Suprapubic skin (tissue), 3 donors: ENCODE data around the gene LRIG1.

Source experiments
- CTCF ChIP-seq, 2 donors: fragments of 200-600 bp in 1 of 2; fragments of 450-650 bp in 1 of 2; sonication (generic) in 1 of 2; IDR thresholded peaks; one replicate each; pipeline ENCODE4 v1.5.1; 2016 to 2019; ENCODE audit warnings: antibody characterized with exemption in 2 of 2, mild to moderate bottlenecking in 1 of 2, moderate library complexity in 1 of 2
- EP300 ChIP-seq: sonication (generic); formaldehyde crosslinking; IDR thresholded peaks from one replicate; pipeline ENCODE4 v1.6.1; 2017; ENCODE audit warnings: antibody characterized with exemption
- POLR2A ChIP-seq, 2 donors: fragments of 450-650 bp; IDR thresholded peaks; one replicate each; pipeline ENCODE4 v1.6.1; 2017; ENCODE audit warnings: antibody characterized with exemption in 2 of 2, mild to moderate bottlenecking in 2 of 2, moderate library complexity in 2 of 2

DNA sequence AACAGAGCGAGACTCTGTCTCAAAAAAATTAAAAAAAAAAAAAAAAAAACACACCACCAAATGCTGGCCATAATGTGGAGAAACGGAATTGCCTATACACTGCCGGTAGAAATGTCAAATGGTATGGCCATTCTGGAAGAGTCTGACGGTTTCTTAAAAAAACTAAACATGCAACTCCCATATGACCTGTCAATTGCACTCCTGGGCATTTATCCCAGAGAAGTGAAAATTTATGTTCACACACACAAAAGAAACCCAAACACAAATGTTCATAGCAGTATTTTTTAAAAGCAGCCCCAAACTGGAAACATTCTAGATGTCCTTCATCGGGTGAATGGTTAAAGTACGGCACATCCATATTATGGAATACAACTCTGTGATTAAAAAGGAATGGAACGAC lies 66.1 kb downstream of the LRIG1 start:
- no peak for TF ChIP-seq POLR2A (IDR thresholded peaks at IDR 0.05)
- no peak for TF ChIP-seq CTCF (IDR thresholded peaks at IDR 0.05)
- TF ChIP-seq EP300, result no peak
